Measurements from ENCODE around the gene VARS1. TPM values are rescaled to one million over a fixed set of nuclear protein-coding genes. Genes with fewer than 3 reads are reported as not detected.

The VARS1 gene
- polyA plus RNA-seq, 1 donor: 48.6 TPM

DNA sequence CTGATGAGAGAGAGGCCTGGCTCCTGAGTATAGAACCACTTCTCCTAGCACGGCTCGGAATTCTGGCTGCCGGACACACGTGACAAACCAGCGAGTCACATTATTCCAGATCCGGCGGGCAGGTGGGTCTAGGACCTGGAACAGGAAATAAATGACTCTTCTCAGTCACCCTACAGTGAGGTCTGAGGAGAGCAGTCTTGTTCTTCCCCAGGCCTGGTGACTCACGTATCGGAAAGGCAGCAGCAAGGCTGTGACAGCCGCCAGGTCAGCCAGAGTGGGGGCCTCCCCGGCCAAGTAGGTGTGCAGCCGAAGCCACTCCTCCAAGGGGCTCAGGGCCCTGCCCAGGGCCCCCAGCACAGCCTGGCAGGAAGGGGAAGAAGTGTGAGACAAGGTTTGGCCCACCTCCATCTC lies 2.8 kb downstream of the VARS1 start:
- no peak for DNase-seq

GRCh38 chr6:31792090-31792374 lies 3.5 kb downstream of the VARS1 start:
- no peak for DNase-seq

DNA sequence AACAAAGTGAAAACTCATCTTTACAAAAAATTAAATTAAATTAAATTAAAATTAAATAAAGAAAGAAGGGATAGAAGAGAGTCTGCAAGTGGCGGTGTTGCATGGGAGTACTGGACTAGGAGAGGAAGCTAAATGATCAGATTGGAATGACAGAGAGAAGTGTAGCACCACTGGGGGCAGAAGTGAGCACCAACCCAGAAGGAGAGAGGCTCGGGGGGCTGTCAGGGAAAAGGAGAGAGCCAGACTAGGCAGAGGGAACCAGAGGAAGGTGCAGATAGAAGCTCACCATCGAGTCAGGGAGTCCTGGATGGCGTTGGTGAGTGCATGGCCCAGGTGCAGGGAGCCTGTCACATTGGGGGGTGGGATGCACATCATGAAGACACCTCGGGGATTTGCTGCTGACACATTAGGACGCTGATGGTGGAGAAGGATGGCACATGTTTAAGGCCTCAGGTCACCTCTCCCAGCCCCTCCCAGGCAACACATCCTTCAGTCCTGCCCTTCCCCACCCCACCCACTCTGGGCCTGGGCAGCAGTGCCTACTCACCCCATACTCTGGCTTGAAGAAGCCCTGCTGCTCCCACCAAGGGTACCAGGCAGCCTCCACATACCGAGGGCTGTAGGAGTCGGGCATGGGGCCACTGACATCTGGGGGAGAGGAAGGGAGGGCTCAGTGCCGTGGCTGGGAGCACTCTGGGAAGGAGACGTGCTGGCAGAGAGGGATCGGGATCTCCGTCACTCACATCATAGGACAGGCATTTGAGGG lies 4.0 kb downstream of the VARS1 start:
- DNase-seq: no peak

DNA sequence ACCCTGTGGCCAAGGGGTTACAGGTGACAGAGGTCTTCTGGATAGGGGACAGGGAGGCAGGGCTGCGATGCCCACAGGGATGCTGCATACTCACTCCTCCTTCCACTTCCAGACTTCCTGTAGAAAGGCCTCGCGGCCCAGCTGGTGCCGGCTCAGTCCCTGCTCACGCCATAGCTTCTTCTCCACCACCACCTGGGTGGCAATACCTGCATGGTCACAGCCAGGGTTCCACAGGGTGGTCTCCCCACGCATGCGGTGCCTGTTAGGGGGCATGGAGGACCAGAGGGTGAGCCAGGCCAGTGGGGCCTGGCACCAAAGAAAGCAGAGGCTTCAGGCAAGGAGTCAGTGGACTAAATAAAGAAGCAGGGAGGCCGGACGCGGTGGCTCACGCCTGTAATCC lies 10.1 kb downstream of the VARS1 start:
- no peak for DNase-seq

DNA sequence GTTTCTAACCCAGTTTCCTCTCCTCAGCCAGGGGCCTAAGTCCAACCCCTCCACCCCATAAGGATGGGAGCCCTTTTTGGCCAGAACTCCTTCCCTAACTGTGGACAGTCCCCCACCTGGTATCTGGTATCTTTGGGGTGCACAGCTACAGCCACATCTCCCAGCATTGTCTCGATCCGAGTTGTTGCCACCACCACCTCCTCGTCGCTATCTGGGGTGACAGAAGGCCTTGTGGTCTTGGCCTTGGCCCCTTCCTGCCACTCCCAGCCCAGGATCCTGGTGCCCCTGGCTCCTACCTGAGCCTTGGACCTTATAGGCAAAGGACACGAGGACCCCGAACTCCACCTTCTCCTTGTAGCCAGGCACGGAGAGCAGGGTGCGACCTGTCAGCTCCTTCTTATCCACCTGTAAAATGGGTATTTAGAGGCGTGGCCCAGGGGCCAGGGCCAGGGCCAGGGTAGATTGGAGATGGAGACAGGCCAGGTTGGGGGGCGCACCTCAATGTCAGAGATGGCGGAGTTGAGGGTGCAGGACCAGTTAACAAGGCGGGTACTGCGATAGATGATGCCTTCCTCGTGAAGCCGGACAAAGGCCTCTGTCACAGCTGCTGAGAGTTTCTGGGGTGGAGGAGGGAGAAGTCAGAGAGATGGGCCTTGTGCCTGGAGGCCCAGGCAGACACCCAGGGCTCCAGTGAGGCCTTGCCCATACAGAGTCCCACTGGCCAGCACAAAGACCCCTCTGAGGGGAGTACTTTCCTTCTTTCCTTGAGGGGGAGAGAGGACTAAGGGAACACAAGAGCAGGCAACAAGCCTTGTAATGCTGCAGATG lies 11.2 kb downstream of the VARS1 start:
- DNase-seq: no peak

DNA sequence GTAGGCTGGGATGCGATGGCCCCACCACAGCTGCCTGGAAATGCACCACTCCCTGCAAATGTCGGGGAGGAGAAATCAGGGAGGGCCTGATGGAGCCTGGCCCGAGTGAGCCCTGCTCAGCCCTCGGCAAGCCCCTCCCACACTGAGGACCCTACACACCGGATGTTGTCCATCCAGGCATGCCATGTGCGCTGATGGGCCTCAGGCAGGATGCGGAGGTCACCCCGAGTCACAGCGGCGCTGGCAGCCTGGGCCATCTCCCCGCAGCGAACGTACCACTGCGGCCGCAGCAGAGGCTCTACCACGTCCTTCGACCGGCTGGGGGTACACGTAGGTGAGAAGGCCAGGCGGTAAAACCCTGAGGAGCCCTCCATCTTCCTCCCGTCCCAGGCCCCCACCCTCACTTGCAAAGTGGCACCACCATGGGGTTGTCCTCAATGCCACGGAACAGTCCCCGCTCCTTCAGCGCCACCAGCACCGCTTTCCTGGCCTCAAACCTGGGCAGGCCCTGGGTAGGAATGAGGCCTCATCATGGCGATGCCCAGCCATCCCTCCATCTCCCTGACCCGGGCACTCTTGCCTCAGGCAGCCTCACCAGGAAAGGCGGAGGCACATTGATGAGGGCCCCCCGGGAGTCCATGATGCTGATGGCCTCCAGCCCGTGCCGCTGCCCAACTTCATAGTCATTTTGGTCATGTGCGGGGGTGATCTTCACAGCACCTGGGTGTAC lies 13.3 kb downstream of the VARS1 start:
- DNase-seq: no peak

DNA sequence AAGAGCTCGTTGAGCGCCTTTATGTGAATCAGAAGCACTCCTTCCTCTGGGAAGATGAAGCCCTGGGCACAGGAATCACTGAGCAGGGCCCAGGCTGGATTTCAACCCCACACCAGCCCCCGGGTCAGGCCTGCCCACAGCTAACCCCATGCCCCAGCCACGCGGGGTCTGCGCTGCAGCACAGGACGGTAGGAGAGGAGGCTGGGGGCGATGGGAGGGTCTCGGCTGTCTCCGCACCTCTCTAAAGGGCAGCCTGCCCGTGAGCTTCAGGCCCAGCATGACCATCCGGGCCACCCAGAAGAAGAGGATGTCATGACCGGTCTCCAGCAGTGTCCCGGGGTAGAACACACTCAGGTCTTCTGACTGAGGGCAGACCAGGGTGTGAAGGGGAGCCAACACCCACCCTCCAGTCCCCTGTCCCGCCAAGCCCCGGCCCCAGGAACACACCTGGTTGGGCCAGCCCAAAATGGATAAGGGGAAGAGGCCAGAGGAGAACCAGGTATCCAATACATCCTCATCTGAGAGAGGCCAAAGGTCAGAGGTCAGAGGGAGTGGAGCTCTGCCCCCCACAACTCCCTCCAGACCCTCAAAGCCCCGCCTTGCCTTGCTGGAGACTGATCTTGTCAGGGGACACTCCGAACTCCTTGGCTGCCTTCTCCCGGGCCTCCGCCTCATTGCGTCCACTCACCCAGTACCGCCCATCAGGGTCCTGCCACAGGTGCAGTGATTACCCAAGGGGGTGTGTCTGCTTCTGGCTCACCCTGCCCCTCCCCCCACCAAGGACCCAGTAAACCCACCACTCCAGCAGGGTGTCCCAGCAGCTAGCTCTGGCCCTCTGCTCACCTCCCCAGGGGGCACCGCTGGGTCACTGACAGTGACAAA lies 14.1 kb downstream of the VARS1 start:
- no peak for DNase-seq

DNA sequence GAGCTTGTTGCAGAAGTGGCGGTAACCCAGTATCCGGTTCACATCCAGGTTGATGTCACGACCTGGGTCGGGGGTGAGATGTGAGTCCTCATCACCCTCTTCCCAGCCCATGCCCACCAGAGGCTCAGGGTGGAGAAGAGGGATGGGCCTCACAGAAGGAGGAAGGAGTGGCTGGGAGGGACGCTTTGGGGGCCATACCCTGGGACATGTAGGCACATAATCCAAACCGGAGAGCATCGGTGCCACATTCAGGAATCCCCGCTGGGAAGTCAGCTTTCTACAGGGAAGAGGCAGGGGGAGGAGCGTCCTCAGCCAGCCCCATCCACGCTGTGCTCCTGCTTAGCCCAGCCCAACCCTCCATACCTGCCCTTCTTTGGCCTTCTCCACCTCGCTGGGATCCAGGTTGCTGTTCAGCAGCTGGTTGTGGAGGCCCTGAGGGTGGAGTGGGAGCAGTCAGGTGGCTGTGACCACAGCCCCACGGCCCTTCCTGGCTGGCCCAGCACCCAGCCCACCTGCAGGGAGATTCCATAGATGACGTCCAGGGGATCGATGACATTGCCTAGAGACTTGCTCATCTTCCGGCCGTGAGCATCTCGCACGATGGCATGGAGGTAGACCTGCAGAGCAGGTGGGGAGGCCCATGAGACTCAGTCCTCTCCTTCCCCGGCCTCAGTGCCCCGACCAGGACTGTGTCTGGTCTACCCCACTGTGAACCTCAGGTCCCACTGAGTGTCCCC lies 14.9 kb downstream of the VARS1 start:
- no peak for DNase-seq

DNA sequence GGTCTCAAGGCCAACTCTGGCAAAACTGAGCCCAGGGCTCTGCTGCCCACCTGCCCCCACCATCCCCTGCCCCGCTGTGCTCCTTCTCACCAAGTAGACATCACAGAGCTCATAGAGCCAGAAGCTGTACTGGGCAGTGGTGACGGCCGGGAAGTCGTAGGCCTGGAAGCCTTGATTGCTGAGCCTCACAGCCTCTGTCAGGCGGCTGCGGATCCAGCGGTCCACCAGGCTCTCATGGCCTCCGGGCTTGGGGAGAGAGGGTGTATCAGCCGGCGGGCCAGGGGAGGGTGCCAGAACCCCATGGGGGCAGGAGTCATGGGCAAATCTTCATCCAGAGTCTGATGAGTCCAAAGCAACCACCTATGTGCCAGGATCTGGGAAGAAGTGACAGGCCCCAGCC lies 15.6 kb downstream of the VARS1 start:
- DNase-seq: no peak

- DNase-seq: no peak
These were observed 16.3 kb downstream of the VARS1 start for GRCh38 chr6:31778999-31779885.

- no peak for DNase-seq
These were observed 17.4 kb downstream of the VARS1 start for GRCh38 chr6:31778193-31778592.

GRCh38 chr6:31777667-31778050 lies 17.9 kb downstream of the VARS1 start:
- no peak for DNase-seq

DNA sequence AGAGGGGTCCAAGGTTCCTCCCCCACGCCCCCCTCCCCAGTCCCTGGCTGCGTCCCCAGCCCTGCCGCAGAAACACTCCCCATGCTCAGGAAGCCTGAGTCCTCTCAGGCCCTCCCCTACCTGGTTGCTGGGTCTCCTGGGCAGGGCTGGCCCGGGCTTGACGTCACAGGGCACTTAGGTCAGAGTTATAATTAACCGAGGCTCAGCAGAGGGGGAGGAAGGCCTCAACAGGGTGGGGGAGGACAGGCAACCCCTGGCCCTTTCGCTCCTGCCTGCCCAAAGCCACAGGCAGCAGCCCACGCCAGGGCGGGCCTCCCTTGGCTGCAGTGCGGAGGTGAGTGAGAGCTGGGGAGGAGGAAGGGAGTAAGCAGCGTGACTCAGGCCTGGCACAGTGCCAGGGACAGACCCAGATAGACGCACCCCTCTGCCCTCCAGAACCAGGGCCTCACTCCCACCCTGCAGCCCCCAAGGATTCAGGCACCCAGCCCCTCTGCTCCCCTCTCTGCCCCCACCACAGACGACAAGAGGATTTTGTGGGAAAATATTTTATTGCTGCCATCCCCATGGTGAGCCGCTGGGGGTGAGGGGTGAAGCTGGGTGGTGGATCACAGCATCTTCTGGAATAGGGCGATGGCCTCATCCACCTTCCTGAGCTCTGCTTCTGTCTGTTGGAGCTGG lies 18.4 kb downstream of the VARS1 start, which contains the start of gene VWA7:
VWA7 (minus strand) TSS at position 340 of the 678 bp plus-strand sequence. CDS start 549 bp downstream, outside the sequence.
- DNase-seq: no peak

GRCh38 chr6:31776485-31776988 lies 19.0 kb downstream of the VARS1 start:
- no peak for DNase-seq

- DNase-seq: no peak
These were observed 19.7 kb downstream of the VARS1 start for GRCh38 chr6:31775633-31776484.

GRCh38 chr6:31775184-31775583 lies 20.4 kb downstream of the VARS1 start:
- DNase-seq: no peak

GRCh38 chr6:31771992-31772358 lies 23.6 kb downstream of the VARS1 start:
- DNase-seq: no peak

DNA sequence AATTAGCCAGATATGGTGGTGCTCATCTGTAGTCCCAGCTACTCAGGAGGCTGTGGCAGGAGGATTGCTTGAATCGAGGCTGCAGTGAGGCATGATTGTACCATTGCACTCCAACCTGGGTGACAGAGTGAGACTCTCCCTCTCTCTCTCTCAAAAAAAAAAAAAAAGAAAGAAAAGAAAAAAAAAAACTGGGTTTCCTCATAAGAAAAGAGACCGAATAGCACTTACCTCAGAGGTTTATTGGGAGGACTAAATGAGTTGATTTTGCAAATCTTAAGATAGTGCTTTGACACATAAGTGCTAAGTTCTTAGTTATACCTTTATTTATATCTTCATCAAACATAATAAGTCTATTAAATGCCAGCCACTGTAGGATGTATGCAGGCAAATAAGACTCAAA lies 24.7 kb downstream of the VARS1 start:
- no peak for DNase-seq

Measured in hindlimb muscle (tissue), 1 donor.